GM12801 (cell line): Measurements from ENCODE around the gene SSUH2.

ENCODE experiments used
- CTCF ChIP-seq: IDR thresholded peaks from one replicate; pipeline ENCODE4 v1.5.1; 2011; ENCODE audit warnings: control low read depth; ENCODE audit not compliant: insufficient read length; ENCODE audit errors: extremely low read depth

SSUH2 gene

GRCh38 chr3:8635631-8636030 is 9.0 kb downstream of the SSUH2 start:
- no peak for TF ChIP-seq CTCF

- no peak for TF ChIP-seq CTCF
Observed at GRCh38 chr3:8635125-8635524, 9.5 kb downstream of the SSUH2 start.

- no peak for TF ChIP-seq CTCF
Observed at GRCh38 chr3:8632402-8633237, 12.0 kb downstream of the SSUH2 start.

- no peak for TF ChIP-seq CTCF
Observed at GRCh38 chr3:8631661-8632060, 12.9 kb downstream of the SSUH2 start.

GRCh38 chr3:8629151-8630021 is 15.2 kb downstream of the SSUH2 start:
- no peak for TF ChIP-seq CTCF

- TF ChIP-seq CTCF, result no peak
Observed at GRCh38 chr3:8627949-8628348, 16.6 kb downstream of the SSUH2 start.

GRCh38 chr3:8627201-8627940 is 17.2 kb downstream of the SSUH2 start:
- no peak for TF ChIP-seq CTCF
